ENCODE results near the gene TTLL8.
"Not testable (repeated sequence)": the region's sequence is repeated elsewhere in the genome, so short reads cannot be mapped to it uniquely, and the experiment has no call there.

The TTLL8 gene

DNA sequence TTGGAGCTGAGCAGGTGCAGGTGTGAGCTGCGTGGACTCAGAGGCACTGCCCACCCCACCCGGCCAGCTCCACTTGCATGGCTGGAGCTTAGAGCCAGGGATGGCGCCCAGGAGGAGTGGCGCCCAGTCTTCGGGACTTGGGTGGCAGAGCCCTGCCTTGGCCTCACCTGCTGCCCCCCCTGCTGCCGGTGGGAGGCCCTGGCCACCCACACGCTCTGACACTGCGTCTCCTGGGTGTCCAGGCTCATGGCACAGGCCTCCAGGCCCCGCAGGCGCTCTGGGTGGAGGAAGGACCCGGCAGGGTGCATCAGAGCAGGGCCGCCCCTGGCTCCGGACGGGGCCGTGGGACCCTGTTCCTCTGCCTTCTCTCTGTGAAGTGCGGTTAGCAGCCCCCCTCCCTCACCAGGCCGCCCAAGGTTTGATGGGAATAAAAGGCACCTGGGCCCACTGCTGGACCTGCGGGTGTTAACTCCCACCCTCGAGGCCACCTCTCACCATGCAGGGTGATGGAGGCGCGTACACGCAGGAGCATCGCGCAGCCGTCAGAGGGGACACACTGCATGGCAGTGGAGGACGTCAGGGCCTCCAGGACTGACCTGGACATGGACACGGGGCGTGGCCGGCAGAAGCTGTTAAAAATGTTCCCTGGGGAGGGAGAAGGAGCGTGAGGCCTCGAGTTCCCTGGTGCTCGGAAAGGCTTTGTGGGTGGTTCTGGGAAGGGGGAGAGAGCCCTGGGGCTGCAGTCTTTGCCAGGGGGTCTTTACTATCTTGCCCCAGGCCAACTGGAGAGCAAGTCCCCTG, 57.3 kb downstream of the TTLL8 start:
- no peak for DNase-seq (ENCODE audit: low spot score)

DNA sequence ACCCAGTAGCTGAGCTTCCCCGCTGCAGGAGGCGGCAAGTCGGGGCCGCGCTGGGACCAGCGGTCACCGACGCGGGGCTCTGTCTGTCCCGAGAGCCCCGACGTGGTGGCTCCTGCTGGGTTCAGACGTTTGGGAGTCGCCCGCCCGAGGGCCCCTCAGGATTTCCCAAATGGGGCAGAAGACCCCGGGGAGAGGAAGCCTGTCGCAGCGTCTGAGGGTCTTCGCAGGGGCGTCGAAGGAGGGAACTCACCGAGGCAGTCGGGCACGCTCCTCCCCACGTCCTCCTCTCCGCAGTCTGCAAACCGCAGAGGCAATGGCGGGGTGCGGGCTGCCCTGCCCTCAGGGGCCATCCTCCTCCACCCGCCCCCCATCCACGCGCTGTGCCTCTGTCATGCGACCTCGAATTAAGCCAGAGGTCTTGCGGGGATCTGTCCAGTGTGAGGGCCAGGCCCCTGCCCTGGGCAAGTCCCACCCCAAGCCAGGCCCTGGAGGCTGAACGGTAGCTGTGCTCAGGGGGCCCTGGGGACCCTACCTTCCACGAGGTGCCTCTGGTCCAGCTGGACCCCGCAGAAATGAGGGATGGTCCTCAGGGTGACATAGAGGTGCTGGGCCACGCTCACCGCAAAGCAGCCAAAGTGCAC, 58.0 kb downstream of the TTLL8 start:
- no peak for DNase-seq (ENCODE audit: low spot score)

DNA sequence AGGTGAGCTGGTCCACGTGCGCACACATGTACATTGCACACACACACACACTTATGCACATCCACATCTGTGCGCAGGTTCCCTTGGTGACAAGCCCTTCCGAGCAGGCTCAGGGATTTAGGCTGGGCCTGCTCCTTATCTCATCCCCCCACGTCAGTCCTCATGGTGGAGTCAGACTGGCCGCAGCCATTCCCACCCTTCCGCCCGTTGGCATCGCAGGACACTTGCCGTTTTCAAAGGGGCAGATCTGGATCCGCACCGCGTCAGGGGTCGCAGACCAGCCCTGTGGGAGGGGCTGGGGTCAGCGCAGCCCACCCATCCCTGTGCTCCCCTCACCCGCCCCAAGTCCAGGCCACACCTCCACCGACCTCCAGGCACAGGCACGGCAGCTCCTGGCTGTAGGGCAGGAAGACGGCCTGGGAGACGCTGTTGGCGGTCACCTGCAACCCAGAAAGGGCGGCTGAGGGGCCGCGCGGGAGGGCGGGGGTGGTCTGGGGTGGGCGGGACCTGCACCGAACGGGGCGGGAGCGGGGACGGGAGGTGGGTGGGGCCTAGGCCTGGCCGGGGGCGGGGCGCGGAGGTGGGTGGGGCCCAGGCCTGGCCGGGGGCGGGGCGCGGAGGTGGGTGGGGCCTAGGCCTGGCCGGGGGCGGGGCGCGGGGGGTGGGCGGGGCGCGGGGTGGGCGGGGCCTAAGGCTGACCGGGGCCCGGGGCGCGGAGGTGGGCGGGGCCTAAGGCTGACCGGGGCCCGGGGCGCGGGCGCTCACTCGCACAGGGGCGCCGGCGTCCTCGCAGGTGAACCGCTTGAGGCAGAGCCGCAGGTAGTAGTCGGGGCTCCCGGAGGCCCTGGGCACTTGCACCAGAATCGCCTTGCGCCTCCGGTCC, 58.8 kb downstream of the TTLL8 start:
- peak; percentile 95 for DNase-seq (ENCODE audit: low spot score)

DNA sequence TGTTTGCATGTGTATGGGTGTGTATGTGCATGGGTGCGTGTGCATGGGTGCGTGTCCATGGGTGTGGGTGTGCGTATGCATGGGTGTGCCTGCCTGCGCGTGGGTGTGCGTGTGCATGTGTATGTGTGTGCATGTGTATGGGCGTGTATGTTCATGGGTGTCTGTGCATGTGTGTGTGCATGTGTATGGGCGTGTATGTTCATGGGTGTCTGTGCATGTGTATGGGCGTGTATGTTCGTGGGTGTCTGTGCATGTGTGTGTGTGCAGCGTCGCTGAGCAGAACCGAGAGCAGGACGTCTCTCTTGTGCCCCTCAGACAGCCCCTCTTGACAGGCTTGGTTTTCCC, 59.4 kb downstream of the TTLL8 start:
- no peak for DNase-seq (ENCODE audit: low spot score)

DNA sequence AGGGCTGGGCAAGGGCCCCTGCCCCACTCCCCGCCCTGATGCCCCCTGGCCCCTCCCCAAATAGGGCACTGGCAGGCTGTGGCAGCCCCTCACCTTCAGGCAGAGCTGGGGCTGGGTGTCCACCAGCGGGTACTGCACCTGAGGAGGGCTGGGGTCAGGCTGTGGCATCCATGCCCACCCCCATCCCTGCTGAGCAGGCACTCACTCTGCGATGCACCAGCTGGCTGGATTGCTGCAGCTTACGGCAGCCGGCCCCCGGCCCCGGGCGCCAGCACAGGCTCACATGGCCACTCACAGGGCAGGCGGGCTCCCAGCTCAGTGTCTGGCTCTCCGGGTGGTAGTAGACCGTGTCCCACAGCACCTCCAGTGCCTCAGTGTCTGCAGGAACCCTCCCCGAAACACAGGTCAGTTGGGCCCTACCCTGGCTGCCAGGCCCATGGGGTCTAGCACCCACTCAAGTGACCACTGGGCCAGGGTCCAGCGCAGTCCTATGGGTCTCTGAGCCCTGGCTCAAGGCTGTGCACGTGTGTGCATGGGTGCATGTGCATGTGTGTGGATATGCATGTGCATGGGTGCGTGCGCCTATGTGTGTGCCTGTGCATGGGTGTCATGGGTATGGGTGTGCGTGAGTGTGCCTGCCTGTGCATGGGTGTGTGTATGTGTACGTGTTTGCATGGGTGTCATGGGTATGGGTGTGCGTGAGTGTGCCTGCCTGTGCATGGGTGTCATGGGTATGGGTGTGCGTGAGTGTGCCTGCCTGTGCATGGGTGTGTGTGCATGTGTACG, 60.0 kb downstream of the TTLL8 start:
- DNase-seq (ENCODE audit: low spot score): no peak

DNA sequence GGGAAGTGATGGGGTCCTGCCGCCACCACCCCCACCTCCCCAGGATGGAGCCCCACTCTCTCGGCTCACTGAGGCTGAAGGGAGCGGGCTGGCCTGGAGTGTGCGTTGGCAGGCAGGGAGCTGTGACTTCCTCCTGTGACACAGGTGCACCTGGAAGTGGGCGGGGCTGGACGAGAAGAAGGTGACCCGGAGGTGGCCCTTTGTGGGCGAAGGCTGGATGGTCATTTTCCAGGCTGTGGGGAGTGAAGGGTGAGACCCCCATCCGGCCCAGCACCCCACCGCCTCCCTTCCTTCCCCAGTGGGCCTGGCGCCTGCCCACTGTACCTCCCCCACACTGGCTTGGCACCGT, 60.9 kb downstream of the TTLL8 start:
- DNase-seq (ENCODE audit: low spot score): no peak

DNA sequence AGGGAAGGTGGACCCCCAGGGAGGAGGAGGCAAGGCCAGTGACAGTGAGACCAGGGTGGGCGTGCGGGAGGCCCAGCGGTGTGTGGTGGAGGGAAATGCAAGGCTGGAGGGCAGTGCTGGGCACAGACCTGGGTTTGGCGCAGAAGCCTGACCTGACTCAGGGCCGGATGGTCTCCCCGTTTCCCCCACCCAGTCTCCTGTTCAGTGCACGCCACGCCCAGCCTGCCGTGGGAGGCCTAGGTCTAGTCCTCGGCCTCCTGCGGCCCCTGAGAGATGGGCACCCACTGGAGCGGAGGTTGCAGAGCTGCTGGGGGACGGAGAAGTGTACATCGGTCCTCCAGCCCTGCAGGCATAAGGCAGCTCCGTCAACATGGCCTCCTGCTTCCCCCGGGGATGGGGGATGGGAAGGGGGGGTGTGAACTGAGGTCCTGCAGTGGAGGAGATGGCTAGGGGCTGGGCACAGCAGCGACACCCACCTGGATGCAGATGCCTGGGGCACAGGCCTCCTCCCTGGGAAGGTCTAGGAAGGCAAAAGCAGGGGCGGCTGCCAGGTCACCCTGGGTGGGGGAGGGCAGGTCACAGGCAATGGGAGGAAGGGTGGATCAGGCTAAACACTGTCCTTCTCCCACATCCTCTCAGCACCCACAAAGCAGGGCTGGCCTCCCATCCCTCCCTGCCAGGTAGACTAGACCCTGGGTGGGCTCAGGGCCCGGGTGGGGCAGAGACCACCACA, 61.4 kb downstream of the TTLL8 start:
- no peak for DNase-seq (ENCODE audit: low spot score)

DNA sequence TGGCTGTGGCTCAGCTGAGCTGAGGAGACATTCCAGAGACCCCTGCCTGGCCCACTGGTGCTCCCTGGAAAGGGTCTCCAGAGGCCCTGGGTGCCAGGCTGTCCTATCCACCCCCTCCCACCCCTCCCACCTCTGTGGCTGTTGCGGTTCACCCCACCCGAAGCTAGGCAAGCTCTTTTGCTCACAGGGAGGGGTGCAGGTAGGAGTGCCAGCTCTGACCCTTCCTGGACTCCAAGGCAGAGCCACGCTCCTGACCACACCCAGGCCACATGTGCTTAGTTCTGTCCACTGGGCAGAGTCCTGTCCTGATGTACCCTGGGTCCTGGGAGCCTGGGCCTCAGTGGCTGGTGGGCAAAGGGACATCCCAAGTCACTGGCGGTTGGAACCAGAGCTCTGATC, 62.0 kb downstream of the TTLL8 start:
- no peak for DNase-seq (ENCODE audit: low spot score)

DNA sequence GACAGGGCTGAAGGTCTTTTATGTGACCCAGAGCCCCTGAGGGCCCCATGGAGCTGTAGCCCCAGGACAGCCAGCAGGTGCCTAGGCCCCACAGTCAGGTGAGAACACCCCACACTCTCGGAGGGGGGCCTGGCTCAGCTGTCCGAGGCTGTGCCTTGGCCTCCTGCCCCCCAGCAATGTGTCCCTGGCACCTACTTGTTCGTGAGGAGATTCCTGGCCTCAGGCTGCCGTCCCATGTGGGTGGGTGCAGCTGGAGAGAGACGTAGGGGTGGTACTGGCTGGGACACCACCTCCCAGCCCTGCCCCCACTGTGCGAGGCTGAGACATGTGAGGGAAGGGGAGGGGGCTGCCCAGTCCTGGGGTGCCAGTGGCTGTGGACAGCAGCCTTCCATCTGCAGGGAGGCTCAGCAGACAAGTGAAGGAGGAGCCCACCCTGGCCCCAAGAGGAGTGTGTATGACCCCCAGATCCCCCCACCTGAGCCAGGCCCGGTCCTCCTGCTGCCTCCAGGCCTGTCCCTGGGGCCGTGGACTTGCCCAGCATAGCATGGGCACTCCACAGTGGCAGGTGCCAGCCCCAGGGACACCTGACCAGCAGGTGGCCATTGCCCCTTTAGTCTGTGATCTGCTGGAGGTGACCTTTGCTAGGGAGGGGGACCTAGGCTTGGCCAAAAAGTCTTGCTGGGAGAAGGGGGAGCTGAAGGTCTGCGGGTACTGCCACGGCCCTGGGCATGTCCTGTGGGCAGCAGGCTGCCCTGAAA, 62.6 kb downstream of the TTLL8 start:
- DNase-seq (ENCODE audit: low spot score): no peak

DNA sequence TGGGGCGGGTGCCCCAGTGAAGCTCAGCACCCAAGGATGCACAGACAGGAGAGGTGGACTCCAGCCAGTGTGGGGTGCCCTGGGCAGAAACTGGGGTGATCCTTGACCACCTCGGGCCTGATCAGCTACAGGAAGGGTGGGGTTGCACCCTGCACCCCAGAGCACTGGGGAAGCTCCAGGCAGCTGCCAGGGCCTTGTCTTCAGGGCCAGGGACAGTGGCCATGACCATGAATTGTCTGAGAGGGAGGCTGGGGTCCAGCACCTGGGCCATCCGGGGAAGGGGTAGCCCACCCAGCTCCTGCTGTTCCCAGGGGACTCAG, 63.1 kb downstream of the TTLL8 start:
- no peak for DNase-seq (ENCODE audit: low spot score)

DNA sequence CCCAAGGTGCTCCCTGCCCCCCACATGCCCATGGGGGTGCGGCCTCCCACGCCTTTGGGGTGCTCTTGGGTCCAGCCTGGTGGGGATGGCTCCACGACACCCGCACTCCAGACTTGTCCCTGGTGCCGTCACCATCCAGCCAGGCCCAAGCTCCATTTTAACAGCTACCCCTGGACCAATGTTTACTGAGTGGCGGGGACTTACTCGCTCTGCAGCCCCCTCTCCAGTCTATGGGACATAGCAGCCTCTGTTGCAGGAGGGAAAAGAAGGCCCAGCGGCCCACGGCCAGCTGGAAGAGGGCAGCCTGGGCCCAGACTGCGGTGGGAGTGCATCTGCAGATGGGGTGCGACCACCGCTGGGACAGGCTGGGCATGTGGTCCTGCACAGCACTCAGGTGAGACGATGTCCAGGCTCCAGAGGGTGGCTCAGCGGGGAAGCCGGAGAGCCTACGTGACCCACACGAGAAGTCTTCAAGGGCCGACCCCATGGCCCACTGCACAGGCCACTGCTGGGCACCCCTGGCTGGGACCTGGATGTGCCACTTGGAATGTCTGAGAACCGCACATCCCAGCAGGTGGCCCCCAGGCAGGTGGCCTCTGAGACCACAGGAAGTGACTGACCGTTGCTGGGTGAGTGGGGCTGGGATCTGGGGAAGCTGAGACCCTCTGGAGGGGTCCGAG, 63.6 kb downstream of the TTLL8 start:
- no peak for DNase-seq (ENCODE audit: low spot score)

DNA sequence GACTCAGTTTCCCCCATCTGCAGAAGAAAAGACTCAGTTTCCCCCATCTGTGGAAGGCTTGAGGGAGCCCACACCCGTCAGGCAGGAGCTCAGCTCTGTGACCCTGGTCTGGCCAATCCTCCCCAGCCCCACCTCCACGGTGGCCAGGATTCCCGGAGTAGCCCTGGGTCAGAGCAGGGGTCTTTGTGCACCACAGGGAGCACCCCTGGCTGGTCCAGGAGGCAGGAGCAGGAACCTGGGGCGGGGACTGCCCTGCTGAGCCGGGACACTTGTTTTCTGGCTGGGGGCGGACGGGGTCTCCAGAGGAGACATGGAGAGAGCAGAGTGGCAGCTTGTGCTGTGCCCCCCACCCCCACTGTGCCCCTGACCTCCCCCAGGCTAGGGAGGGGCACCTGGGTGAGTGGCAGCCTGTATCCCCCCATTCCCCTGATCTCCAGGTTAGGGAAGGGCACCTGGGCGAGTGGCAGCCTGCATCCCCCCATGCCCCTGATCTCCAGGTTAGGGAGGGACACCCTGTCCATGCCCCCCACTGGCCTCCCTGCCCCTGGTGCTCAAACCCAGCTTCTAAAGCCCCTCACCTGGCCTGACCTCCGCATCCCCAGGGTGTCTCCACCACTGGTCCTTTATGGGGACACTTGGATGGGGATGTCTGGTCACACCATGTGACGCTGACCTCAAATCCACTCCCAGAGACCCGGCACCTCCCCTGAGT, 64.3 kb downstream of the TTLL8 start:
- no peak for DNase-seq (ENCODE audit: low spot score)

DNA sequence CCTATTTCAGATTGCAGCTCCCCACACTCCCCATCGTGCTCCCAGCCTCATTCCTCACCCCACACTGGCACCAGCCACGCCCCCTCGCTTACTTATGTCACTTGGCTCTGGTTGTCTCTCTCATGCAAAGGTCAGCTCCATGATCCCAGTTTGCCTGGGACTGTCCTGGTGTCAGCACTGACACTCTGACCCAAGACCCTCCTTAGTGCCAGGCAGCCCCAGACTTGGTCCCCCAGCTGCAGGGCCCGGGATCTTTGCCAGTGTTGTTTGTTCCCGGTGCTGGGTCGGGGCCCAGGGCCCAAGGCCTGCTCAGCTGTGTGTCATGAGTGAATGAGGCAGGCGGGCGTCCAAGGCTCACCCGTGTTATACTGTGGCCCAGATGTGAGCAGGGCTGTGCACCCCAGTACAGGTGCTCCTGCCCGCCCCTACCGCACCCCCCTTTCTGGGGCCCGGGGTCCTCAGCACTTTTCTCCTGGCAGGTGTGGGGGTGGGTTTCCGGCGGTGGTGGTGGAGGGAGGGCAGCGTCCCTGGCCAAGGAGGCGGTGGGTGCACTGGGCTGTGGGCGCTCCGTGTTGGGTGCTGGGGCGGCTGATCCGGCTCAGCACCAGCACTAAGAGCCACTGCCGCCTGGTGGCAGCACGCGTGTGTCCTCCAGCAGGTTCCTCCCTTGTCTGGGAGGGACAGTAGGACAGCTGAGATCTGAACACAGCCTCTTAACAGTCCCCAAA, 65.0 kb downstream of the TTLL8 start:
- DNase-seq (ENCODE audit: low spot score): peak; percentile 84

DNA sequence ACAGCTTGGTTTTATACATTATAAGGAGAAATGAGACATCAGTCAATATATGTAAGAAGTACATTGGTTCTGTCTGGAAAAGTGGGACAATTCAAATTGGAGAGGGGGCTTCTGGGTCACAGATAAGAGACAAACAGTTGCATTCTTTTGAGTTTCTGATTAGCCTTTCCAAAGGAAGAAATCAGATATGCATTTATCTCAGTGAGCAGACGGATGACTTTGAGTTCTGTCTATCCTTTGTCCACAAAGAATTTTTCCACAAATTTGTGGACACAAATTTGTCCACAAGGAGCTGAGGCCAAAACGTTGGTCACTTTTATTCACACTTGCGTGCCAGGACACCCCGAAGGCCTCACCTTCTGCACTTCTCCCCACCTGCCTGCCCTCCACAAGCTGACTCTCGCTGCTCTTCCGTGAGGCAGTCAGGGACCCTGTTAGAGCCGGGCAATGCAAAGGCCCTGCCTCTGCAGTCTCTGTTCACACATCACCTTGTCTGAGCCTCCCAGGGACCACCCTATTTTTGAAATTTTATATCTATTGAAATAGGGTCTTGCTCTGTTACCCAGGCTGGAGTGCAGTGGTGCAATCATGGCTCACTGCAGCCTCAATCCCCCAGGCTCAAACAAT, 66.1 kb downstream of the TTLL8 start:
- no peak for DNase-seq (ENCODE audit: low spot score)

DNA sequence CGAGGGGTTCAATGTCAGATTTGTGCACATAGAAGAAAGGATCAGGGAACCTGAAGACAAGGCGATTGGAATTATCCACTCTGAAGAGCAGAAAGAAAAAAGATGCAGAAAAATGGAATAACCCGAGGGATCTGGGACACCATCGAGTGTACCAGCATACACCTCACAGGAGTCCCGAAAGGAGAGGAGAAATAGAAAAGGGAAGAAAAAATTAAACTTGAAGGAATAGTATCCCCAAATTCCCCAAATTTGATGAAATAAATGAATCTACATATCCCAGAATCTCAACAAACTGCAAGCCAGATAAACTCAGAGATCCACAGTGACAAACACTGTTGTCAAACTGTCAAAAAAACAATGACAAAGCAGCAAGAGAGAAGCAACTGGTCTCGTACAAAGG, 66.9 kb downstream of the TTLL8 start:
- no peak for DNase-seq (ENCODE audit: low spot score)

DNA sequence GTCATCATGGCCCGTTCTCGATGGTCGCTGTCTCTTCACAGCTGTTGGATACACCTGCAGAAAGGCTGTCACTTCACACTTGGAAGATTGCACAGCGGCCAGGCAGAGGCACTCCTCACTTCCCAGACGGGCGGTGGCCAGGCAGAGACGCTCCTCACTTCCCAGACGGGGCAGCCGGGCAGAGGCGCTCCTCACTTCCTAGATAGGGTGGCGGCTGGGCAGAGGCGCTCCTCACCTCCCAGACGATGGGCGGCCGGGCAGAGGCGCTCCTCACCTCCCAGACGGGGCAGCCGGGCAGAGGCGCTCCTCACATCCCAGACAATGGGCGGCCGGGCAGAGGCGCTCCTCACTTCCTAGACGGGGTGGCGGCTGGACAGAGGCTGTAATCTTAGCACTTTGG, 68.3 kb downstream of the TTLL8 start:
- not testable (repeated sequence) for DNase-seq (ENCODE audit: low spot score)

DNA sequence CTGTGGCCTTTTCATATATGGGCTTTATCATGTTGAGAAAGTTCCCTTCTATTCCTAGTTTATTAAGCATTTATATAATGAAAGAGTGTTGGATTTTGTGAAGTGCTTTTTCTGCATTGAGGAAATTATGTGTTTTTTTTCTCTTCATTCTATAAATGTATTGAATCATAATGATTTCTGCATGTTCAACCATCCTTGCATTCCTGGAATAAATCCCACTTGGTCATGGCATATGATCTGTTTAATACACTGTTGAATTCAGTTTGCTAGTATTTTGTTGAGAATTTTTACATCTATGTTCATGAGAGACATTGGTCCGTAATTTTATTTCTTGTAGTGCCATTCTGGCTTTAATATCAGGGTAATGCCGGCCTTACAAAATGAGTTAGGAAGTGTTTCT, 71.8 kb downstream of the TTLL8 start:
- no peak for DNase-seq (ENCODE audit: low spot score)

Data from iPS-NIHi11 (cell line).